Upper lobe of left lung (tissue), 4 donors: ENCODE data around the gene PRKN.

Experiments
- CTCF ChIP-seq, 6 experiments: fragments of 450-650 bp in 4 of 6; fragments of 200-600 bp in 2 of 6; sonication (generic) in 2 of 6; IDR thresholded peaks; one replicate each; pipeline ENCODE4 v1.5.1; 2016 to 2019; ENCODE audit warnings: antibody characterized with exemption in 6 of 6
- POLR2A ChIP-seq, 4 donors: fragments of 450-650 bp; IDR thresholded peaks; one replicate each; pipeline ENCODE4 v1.5.1; 2016 to 2017; ENCODE audit warnings: antibody characterized with exemption in 4 of 4, mild to moderate bottlenecking in 2 of 4

- TF ChIP-seq POLR2A (IDR thresholded peaks at IDR 0.05) (no peak), CTCF (IDR thresholded peaks at IDR 0.05) (no peak)
These were observed 893.1 kb downstream of the PRKN start for GRCh38 chr6:161834426-161834825.
